AG20443 (cell line): ENCODE data around the gene MPV17L2.
"Not testable (repeated sequence)": the region's sequence is repeated elsewhere in the genome, so short reads cannot be mapped to it uniquely, and the experiment has no call there.

Experiments used
- DNase-seq: peaks from one replicate; pipeline ENCODE4 v3.0.0; 2012; ENCODE audit warnings: low spot score, mixed read lengths

MPV17L2 gene

GRCh38 chr19:18193388-18194180 lies 566 bp downstream of the MPV17L2 start:
- DNase-seq, result no peak

DNA sequence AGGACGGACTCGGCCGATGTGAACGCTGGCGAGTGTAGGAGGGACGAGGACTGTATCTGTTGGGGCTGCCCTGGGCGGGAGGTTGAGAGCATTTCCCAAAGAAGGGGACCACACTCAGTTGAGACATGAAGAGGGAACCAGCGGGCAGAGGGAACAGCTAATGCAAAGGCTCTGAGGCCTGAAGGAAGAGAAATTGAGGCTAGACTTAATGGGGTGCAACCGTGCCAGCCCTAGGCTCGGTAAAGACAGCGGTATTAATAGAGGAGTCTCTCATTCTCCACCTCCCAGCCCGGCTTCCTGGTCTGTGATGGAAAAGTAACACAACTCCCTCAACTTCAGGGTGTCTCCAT lies 1.1 kb downstream of the MPV17L2 start:
- no peak for DNase-seq

DNA sequence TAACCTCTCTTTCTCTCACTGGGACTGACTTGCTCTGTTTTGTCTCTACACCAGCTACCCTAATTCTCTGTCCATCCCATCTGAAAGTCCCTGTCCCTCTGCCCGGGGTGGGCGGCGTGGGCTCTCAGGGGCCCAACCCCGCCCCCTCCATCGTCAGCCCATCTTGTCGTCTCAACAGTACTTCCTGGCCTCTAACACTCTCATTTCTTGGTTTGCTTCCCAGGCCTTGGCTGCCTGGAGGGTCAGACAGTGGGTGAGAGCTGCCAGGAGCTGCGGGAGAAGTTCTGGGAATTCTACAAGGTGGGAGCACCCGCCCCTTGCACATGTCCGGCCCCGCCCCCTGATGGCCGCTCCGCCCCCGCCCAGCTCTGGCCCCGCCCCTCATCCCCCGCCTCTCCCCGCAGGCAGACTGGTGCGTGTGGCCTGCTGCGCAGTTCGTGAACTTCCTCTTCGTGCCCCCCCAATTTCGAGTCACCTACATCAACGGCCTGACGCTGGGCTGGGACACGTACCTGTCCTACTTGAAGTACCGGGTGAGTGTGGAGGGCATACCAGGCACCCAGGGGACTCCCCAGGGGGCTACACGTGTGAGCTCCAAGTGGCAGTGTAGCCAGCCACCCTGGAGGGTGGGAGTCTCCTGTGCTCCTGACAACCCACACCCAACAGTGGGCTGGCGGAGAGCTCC lies 1.7 kb downstream of the MPV17L2 start:
- DNase-seq, result peak; percentile 70

GRCh38 chr19:18196511-18196845 lies 3.5 kb downstream of the MPV17L2 start:
- no peak for DNase-seq

- no peak for DNase-seq
These were observed 4.3 kb downstream of the MPV17L2 start for GRCh38 chr19:18197306-18197705.

DNA sequence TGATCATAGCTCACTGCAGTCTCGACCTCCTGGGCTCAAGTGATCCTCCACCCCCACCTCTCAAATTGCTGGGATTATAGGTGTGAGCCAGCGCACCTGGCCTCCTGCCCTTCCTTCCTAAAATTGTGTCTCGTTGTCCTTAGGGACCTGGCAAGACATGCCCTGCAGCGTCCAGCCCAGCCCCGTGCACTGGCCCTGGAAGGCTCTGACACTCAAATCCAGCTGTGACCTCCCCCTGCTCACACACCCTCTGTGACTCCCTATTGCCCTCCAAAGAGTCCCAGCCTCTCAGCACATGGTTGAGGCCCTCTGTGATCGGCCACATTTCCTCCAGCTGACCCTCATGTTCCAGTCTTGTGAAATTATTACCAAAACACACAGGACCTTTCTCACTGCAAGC lies 4.9 kb downstream of the MPV17L2 start:
- DNase-seq, result no peak

- DNase-seq, result no peak
These were observed 5.4 kb downstream of the MPV17L2 start for GRCh38 chr19:18198374-18198773.

- DNase-seq, result no peak
These were observed 9.4 kb downstream of the MPV17L2 start for GRCh38 chr19:18202397-18202777.

- no peak for DNase-seq
These were observed 9.9 kb downstream of the MPV17L2 start for GRCh38 chr19:18202778-18203407.

DNA sequence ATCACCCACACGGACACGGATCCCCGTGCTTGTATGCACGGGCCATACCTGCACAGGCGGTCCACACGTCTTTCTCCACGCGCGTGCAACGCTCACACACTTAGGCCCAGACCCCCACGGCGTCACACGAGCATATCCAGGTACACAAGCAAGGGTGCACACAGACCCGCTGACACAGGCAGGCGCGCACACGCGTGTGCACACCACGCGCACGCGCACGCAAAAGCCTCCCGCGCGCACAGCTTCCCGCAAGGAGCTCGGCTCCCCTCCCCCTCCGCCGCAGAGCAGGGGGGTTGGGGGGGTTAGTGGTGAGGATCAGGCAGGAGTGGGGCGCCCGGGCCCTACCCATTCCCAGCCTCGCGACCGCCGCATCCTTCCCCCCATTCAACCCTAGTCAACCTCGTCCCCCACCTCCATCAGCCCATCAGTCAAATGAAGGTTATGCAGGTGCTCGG lies 10.4 kb downstream of the MPV17L2 start:
- no peak for DNase-seq

DNA sequence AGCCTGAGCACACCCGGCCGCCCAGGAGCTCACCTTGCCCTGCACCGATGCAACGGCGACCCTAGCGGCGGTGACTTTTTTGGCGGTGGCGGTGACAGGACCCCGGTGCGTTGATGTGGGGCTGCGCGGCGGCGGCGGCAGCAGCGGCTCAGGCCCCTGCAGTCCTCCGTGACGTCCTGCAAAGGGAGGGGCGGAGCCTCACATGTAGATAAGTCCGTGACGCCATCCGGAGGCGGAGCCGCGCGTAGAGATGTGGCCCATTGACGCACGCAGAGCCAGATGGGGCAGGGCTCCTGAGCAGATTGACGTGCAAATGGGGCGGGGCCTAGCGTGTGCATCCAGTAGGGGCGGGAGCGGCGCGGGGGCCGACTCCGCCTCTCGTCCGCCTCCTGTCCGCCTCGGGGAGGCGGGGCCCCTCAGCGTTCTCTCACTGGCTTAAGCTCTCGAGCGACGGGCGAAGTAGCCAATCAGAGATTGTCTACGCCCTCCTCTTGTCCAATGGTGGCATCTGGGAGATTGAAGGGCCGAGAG lies 10.9 kb downstream of the MPV17L2 start, which contains the start of gene RAB3A:
RAB3A (minus strand) TSS at position 180 of the 531 bp plus-strand sequence. CDS start 1,302 bp downstream, outside the sequence.
- peak; percentile 96 for DNase-seq

DNA sequence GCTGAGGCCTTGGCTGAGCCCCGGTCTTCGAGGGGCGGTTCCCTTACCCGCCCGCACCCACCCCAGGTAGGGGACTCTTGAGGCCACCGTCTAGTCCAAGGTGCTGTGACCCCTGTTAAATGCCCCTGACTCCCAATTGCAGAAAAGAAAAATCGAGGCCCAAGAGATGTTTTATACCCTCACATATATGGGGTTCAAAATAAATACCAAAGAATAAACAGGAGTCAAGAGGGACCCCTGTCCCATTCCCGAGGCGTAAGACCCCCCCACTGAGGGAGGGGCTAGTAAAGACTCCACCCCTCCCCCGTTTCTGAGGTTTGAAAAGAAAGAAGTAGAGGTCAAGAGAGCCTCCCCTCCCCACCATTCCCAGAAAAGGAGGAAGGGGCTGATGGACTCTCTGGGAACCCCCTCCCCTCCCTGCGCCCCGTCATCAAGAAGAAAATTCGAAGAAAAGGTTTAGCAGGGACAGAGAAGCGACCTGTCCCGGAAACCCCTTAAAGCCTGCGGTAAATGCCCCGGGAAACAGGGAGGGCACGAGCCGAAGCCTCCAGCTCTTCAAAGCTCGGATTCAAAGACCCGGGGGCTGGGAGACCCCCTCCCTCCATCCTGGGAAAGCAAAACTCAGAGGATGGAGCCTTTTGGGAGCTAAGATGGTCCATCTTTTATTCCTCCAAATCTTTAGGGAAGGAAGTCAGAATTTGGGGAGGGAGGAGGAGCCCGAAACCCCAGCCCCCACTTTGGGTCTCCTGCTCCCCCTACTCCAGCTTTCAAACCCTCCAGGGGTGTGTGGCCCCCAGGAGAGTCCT lies 11.6 kb downstream of the MPV17L2 start:
- no peak for DNase-seq

GRCh38 chr19:18205200-18205892 lies 12.3 kb downstream of the MPV17L2 start:
- DNase-seq, result peak; percentile 75

- no peak for DNase-seq
These were observed 13.0 kb downstream of the MPV17L2 start for GRCh38 chr19:18206018-18206417.

- peak; percentile 79 for DNase-seq
These were observed 15.3 kb downstream of the MPV17L2 start for GRCh38 chr19:18208098-18208951.

GRCh38 chr19:18209912-18210311 lies 16.9 kb downstream of the MPV17L2 start:
- DNase-seq, result not testable (repeated sequence)

GRCh38 chr19:18211683-18212082 lies 18.7 kb downstream of the MPV17L2 start:
- no peak for DNase-seq

GRCh38 chr19:18214779-18215433 lies 21.9 kb downstream of the MPV17L2 start:
- peak; percentile 75 for DNase-seq

GRCh38 chr19:18216789-18217188 lies 23.8 kb downstream of the MPV17L2 start:
- no peak for DNase-seq

GRCh38 chr19:18218159-18218558 lies 25.1 kb downstream of the MPV17L2 start:
- no peak for DNase-seq
